Stimulated activated CD4-positive, alpha-beta T cell treated with anti-CD3 and anti-CD28 coated beads, Interleukin-2, amount 100 ng/mL, for 24 hours (primary cell): Measurements from ENCODE around the gene GARNL3.
A peak's percentile ranks its signal among the peaks of the same experiment; 100 is the strongest.

Experiments
- DNase-seq, 2 donors: peaks; one replicate each; pipeline ENCODE4 v3.0.0-alpha.2; 2020

The GARNL3 gene

GRCh38 chr9:127356906-127357305, 92.3 kb downstream of the GARNL3 start:
- DNase-seq: no peak

- DNase-seq: no peak
Measured at GRCh38 chr9:127358023-127358535, 93.5 kb downstream of the GARNL3 start.

GRCh38 chr9:127358770-127359169, 94.2 kb downstream of the GARNL3 start:
- no peak for DNase-seq

- DNase-seq: no peak
Measured at GRCh38 chr9:127360250-127360649, 95.7 kb downstream of the GARNL3 start.

- DNase-seq: no peak
Measured at GRCh38 chr9:127360829-127361228, 96.3 kb downstream of the GARNL3 start.

- no peak for DNase-seq
Measured at GRCh38 chr9:127361561-127361960, 97.0 kb downstream of the GARNL3 start.

GRCh38 chr9:127362829-127363228, 98.3 kb downstream of the GARNL3 start:
- no peak for DNase-seq

GRCh38 chr9:127365461-127365860, 100.9 kb downstream of the GARNL3 start:
- no peak for DNase-seq

GRCh38 chr9:127366594-127366993, 102.0 kb downstream of the GARNL3 start:
- no peak for DNase-seq

- no peak for DNase-seq
Measured at GRCh38 chr9:127368852-127369402, 104.4 kb downstream of the GARNL3 start.

- no peak for DNase-seq
Measured at GRCh38 chr9:127369428-127369827, 104.9 kb downstream of the GARNL3 start.

- no peak for DNase-seq
Measured at GRCh38 chr9:127370147-127370579, 105.6 kb downstream of the GARNL3 start.

GRCh38 chr9:127370672-127371648, 106.4 kb downstream of the GARNL3 start:
- no peak for DNase-seq

GRCh38 chr9:127380479-127380878, 115.9 kb downstream of the GARNL3 start:
- DNase-seq: no peak

GRCh38 chr9:127382541-127382940, 118.0 kb downstream of the GARNL3 start:
- DNase-seq: no peak

GRCh38 chr9:127384016-127384730, 119.6 kb downstream of the GARNL3 start:
- DNase-seq: no peak

GRCh38 chr9:127384901-127385300, 120.3 kb downstream of the GARNL3 start:
- no peak for DNase-seq

GRCh38 chr9:127386249-127386648, 121.7 kb downstream of the GARNL3 start:
- no peak for DNase-seq

GRCh38 chr9:127386981-127387380, 122.4 kb downstream of the GARNL3 start:
- DNase-seq: no peak

GRCh38 chr9:127388037-127388855, 123.7 kb downstream of the GARNL3 start:
- DNase-seq: peak; percentile 80 to 81

GRCh38 chr9:127388856-127389238, 124.3 kb downstream of the GARNL3 start:
- DNase-seq: no peak
